Measurements from ENCODE around the gene DNAL4.
A peak's percentile ranks its signal among the peaks of the same experiment; 100 is the strongest.

The DNAL4 gene

DNA sequence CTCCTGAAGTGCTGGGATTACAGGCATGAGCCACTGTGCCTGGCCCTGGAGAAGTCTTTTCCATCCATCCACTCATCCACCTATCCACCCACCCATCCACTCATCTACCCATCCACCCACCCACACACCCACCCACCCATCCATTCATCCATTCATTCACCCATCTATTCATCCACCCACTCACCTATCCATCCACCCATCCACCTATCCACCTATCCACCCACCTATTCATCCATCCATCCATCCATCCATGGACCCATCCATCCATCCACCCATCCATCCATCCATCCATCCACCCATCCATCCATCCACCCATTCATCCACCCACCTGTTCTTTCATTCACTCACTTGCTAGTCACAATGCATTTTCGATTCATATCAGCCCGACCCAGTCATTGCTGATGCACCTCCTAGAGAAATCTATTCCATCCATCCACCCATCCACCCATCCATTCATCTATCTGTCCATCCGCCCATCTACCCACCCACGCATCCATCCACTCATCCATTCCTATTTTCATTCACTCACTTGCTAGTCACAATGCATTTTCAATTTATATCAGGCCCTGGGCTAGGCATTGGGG is 20.5 kb downstream of the DNAL4 start:
- TF ChIP-seq, protein P1, sequence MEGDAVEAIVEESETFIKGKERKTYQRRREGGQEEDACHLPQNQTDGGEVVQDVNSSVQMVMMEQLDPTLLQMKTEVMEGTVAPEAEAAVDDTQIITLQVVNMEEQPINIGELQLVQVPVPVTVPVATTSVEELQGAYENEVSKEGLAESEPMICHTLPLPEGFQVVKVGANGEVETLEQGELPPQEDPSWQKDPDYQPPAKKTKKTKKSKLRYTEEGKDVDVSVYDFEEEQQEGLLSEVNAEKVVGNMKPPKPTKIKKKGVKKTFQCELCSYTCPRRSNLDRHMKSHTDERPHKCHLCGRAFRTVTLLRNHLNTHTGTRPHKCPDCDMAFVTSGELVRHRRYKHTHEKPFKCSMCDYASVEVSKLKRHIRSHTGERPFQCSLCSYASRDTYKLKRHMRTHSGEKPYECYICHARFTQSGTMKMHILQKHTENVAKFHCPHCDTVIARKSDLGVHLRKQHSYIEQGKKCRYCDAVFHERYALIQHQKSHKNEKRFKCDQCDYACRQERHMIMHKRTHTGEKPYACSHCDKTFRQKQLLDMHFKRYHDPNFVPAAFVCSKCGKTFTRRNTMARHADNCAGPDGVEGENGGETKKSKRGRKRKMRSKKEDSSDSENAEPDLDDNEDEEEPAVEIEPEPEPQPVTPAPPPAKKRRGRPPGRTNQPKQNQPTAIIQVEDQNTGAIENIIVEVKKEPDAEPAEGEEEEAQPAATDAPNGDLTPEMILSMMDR (IDR thresholded peaks at IDR 0.05): no peak
- H3K4me3 ChIP-seq: no peak overlapping the region
- DNase-seq (ENCODE audit: low spot score): no peak
- H3K27ac ChIP-seq: no peak overlapping the region

DNA sequence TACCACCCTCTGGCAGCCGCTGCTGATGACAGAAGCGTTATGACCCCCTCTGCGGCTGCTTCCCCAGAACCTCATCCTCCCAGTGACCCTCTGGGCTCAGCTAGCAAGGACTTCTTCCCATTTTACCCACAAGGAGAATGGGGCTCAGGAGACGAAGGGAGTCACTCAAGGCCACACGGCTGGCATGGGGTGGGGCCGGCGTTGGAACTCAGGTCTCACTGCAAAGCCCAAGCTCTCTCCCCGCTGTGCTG is 21.4 kb downstream of the DNAL4 start:
- Histone ChIP-seq H3K4me3 (no peak overlapping the region), H3K27ac (no peak overlapping the region)
- DNase-seq (ENCODE audit: low spot score): no peak
- TF ChIP-seq, protein P1 (IDR thresholded peaks at IDR 0.05): no peak

DNA sequence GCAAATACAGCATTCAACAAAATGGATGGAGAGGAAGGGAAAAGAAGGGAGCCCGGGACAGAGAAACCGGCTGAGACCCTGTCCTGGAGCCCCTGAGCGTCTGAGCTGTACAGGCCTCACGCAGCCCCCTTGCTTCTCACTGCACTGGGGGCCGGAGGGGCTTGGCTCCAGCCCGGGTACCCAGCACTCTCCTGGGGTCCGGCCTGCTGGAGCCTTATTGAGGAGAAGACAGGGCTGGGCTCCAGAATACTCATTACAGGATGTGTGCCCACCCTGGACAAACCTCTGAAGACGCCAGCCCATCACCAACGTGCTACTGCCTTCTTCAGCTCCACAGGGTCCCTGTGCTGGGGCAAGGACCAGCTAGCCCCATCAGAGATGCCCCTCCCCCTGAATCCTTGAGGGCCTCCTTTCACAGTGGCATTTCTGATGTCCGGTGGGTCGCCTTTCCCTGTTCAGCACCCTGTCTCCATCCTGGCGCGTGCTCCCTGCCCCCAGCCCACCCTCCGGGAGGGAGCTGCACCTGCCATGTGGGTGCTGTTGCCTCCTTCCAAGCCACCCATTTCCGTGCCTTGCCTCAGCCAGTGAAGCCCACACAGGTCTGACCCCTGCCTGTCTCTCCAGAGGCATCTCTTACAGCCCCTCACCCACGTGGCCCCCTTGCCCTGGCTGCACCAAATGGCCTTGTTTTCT is 23.5 kb downstream of the DNAL4 start:
- Histone ChIP-seq H3K4me3 (no peak overlapping the region), H3K27ac (no peak overlapping the region)
- TF ChIP-seq, protein P1 (IDR thresholded peaks at IDR 0.05): no peak
- no peak for DNase-seq (ENCODE audit: low spot score)

DNA sequence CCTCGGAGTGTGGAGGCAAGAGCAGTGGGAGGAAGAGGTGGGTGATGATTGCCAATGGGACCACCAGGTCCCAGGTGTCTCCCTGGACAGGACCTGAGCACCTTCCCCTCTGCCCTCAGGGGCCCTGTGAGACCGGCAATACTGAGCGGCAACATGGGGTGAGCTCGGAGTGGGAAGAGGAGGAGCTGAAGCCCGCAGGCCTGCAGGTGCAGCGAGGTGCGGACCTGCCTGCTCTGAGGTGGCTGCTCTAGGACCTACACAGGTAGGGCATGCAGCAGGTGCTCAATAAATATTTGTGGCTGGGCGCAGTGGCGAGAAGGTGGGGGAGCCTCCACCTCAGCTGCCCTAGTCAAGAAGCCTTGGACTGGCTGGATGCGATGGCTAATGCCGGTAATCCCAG is 25.9 kb downstream of the DNAL4 start:
- no peak overlapping the region for H3K4me3 ChIP-seq
- no peak for DNase-seq (ENCODE audit: low spot score)
- H3K27ac ChIP-seq: no peak overlapping the region
- TF ChIP-seq, protein P1 (IDR thresholded peaks at IDR 0.05): no peak

DNA sequence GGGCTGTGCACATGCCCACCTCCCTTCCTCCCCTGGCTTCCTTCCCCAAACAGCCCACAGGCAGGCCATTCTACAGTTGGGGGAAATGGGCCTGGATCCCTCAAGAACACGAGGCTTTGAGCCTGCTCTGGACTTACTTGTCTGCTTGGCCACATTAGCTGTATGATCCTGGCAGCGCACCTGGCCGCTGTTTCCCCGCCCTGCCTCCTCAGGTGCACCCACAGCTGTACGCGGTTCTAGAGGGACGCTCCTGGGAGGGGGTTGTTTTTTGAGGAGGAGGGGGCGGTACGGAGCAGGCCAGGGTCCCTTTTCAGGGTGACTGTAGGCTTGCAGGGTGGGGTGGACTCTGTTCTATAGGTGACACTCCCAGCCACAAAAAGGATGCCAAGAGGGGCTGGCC is 26.6 kb downstream of the DNAL4 start:
- Histone ChIP-seq H3K4me3 (no peak overlapping the region), H3K27ac (no peak overlapping the region)
- TF ChIP-seq, protein P1 (IDR thresholded peaks at IDR 0.05): no peak
- DNase-seq (ENCODE audit: low spot score): no peak

DNA sequence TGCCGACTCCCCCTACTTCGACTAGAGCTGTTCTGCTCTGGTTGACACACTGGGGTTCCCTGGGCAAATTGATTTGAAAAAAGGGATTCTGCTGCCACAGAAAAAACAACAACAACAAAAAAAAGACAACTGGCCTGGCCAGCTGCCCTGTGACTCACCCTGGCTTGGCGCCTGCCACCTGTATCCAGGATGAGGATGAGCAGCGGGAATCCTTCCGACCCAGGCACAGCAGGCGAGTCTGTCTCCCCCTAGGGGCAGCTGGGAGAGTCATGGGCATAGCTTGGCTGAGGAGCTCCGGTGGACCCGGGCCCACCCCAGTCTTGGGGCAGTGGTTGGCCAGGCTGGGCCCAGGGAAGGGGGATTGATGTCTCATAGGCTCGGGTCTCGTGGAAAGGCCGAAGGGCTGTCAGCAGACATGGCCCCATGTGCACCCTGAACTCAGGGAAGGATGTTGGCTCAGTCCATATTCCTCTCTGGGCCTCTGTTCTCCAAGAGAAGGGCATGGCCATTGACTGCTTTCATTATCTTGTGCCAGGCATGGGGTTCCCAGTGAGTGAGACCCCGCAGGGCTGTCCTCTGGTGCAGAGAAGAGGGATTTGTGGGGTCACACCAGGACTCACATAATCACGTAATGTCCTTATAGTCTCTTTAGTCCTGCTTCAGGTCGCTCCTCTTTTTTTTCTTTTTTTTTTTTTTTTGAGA is 27.7 kb downstream of the DNAL4 start:
- DNase-seq (ENCODE audit: low spot score): no peak
- no peak overlapping the region for H3K27ac ChIP-seq
- TF ChIP-seq, protein P1 (IDR thresholded peaks at IDR 0.05): peak; percentile 51
- no peak overlapping the region for H3K4me3 ChIP-seq

DNA sequence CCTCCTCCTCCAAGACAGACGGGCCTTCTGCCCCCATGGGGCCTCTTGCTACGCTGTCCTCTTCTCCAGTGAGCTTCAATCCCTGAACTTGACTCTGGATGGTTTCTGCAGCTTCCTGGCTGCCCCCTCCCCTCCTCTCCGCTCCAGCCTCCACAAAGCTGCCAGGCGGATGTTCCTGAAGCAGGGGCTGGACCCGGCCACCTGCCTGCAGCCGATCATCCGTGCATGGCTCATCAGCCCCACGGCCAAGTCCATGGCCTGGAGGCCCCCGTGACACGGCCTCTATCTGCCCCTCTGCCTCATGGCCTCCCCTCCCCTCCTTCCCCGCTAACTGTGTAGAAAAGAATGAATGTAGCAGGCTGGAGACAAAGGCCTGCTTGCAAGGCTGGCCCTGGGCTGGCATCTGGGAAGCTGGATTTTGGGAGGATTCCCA is 31.4 kb downstream of the DNAL4 start:
- no peak for DNase-seq (ENCODE audit: low spot score)
- Histone ChIP-seq H3K4me3 (no peak overlapping the region), H3K27ac (no peak overlapping the region)
- TF ChIP-seq, protein P1 (IDR thresholded peaks at IDR 0.05): no peak
